AG08395 (cell line): Measurements from ENCODE around the gene SNX33.
A peak's percentile ranks its signal among the peaks of the same experiment; 100 is the strongest.

Experiments used
- DNase-seq: peaks from one replicate; pipeline ENCODE4 v3.0.0; 2012; ENCODE audit warnings: mixed read lengths, low spot score

Gene SNX33

DNA sequence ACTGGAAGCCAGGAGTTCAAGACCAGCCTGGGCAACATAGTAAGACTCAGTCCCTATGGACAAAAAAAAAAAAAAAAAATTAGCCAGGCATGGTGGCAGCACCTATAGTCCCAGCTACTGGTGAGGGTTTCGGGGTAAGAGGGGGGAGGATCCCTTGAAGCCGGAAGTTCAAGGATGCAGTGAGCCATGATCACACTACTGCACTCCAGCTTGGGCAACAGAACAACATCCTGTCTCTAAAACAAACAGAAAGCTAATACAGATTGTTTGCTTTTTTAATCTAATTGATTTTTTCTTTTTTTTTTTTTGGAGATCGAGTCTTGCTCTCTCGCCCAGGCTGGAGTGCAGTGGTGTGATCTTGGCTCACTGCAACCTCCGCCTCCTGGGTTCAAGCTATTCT lies 6.1 kb upstream of the SNX33 start:
- DNase-seq = no peak

- DNase-seq = no peak
These were observed 3.3 kb upstream of the SNX33 start for GRCh38 chr15:75644376-75644775.

DNA sequence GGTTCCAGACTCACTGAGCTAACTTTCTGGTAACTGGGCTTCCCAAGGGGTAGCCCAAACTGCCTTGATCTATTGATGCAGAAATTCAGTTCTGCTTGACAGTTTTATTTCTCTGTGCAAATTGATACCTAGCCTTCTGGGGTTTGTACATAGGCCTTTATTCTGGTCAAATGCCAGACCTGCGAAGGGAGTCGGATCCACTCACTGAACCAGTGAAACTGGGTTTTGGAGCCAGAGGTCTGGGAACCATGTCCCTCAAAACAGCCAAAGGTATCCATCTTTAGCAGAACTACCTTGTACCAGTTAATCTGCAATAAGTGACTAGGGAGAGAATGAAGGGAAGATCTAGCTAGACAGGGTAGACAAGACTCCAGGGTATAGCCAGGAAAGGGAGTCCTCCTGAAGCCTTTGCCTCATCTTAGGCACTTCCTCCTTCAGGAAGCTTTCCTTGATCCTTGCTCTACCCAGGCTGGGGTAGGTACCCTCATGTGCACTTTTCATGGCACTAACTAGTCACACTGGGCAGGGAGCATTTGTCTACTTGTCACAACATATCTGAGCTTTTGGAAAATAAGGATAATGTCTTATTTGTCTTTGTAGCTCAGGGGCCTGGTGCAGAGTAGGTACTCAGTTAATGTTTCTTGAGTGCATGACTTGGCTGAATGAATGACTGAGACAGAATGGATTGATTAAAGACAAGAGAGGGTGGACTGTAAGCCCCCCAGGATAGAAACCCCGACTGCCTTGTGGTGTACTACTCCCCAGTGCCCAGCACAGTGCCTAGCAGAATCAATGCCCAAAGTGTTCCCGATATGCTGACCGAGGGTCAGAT lies 1.4 kb upstream of the SNX33 start:
- no peak for DNase-seq

GRCh38 chr15:75646944-75647364 lies 758 bp upstream of the SNX33 start:
- no peak for DNase-seq

- peak; percentile 42 for DNase-seq
These were observed 666 bp downstream of the SNX33 start for GRCh38 chr15:75648156-75649000.

- no peak for DNase-seq
These were observed 1.5 kb downstream of the SNX33 start for GRCh38 chr15:75649045-75649761.

DNA sequence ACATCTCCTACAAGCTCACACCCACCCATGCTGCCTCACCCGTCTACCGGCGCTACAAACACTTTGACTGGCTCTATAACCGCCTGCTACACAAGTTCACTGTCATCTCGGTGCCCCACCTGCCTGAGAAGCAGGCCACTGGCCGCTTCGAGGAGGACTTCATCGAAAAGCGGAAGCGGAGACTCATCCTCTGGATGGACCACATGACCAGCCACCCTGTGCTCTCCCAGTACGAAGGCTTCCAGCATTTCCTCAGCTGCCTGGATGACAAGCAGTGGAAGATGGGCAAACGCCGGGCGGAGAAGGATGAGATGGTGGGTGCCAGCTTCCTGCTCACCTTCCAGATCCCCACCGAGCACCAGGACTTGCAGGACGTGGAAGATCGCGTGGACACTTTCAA lies 2.1 kb downstream of the SNX33 start:
- no peak for DNase-seq

DNA sequence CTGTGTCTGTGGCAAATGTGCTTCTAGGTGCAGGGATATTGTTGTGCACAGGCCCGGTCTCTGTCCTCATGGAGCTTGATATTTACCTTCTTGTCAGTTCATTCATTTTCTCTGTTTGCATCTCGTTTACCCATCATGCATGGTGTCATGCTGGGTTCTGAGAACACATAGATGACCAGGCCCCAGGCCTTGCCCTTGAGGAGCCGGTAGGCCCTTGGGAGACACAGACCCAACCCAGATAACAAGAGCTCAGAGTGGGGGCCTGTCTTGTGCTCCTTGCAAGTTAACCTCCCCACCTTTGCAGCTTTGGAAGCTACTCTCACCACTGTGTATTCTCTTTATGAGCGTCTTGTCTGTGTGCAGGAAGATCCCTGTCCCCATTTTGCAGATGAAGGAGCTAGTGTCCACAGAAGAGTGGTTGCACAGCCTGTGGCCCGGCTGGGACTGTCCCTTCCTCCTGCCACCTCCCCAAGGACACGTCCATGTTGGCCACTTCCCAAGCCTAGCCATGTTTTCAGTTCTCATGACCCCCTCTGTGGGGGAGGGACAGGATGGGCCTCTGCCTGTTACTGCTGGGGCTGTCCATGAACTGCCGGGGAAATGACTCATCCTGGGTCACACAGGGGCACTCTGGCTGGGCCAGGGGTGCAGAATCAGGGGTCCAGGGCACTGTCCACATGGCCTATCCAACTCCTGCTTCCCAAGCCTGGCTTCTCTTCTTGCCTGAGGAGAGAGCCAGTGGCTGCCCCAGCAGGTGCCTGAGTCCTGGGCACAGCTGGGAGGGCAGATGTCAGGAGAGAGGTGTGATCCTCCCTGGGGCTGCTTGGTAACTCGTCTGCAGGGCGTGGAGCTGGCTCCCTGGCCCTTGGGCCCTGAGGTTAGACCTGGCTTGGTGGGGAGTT lies 3.4 kb downstream of the SNX33 start:
- peak; percentile 31 for DNase-seq

- no peak for DNase-seq
These were observed 4.3 kb downstream of the SNX33 start for GRCh38 chr15:75651810-75652543.

DNA sequence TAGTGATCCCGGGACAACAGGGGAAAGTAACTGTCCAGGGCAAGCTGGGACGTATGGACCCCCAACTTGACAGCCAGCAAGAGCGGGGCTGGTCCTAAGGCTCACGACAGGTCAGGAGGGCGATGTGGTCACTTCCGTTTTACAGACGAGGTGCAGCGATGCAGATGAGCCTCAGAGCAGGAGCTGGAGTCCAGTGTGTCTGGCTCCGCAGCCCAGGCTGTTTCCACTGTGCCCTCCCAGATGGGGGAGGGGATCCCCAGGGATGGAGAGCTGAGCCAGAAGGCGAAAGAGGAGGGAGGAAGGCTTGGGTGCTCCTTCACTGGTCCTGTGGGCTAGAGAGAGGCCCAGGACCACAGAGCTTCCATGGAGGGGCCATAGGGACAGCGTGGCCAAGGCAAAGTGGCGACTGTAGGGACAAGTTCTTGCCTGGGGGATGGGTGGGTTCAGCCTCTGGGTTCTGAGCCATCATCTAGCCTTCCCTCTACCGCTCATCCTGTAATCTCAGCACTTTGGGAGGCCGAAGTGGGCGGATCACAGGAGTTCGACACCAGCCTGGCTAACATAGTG lies 5.7 kb downstream of the SNX33 start:
- DNase-seq = no peak

- no peak for DNase-seq
These were observed 6.6 kb downstream of the SNX33 start for GRCh38 chr15:75654201-75654907.

DNA sequence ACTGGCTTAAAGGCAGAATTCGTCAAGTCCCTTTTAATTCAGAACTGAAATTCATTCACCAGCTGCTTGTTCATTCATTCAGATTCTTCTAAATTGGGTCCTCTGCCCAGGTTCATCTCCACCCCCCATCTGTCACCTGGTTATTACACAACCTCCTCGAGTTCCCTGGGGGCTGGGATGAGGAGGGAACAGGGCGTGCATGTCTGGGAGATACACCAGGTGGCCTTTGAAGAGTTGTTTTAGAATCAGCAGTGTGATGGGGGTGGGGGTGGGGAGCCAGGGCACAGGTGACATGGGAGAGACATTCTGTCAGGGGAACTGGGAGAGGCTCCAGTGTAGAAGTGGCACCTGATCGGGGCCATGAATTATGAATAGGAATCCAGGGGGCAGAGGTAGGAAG lies 8.2 kb downstream of the SNX33 start:
- no peak for DNase-seq

- no peak for DNase-seq
These were observed 8.6 kb downstream of the SNX33 start for GRCh38 chr15:75656331-75656730.

DNA sequence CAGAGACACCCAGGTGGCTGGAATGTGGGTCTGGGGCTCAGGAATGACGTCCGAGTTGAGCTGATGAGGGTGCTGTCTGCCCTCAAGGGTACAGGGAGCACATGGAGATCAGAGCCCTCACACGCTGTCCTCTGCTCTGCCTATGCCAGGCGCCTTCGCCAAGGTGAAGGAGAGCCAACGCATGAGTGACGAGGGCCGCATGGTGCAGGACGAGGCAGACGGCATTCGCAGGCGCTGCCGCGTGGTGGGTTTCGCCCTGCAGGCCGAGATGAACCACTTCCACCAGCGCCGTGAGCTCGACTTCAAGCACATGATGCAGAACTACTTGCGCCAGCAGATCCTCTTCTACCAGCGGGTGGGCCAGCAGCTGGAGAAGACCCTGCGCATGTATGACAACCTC lies 9.1 kb downstream of the SNX33 start:
- DNase-seq = no peak

DNA sequence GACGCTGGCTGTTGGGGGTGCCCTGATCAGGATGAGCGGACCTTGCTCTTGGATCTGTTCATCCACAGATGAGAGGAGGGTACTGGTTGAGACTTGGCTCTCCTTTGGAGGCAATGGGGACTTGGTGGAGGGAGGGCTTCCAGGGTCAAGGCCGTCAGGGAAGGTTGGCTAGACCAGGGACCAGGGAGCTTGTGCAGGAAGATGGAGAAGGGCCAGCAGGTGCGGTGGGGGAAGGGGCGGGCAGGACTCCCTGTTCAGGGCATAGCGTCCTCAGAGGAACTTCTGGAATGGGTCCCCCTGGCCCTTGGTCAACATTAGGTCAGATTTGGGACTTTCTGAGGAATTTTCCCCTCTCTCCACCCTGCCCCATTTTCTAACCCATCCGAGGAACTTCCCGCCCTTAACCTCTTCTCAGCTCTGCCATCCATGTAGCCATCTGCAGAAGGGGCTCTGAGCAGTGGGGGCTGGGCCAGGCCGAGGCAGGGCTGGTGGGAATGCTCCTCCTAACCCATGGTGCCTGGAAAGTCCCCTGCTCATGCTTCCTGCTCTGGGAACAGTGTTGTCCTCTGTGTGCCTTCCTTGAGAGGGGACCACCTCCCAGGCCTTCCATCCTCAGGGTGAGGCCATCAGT lies 11.5 kb downstream of the SNX33 start:
- DNase-seq = no peak

GRCh38 chr15:75659928-75660645 lies 12.4 kb downstream of the SNX33 start:
- DNase-seq = no peak

GRCh38 chr15:75661100-75661755 lies 13.5 kb downstream of the SNX33 start:
- peak; percentile 93 for DNase-seq

- DNase-seq = no peak
These were observed 14.0 kb downstream of the SNX33 start for GRCh38 chr15:75661756-75662140.
